SK-N-SH treated with all-trans-retinoic acid at 6 μM for 48 hours (cell line): ENCODE results near the gene FRMD4A.

Source experiments
- ATAC-seq: fragments of 200-7000 bp; cut with Tn5 transposase; 3 replicates; pipeline ENCODE4 v1.9.1; 2020; ENCODE audit warnings: mild to moderate bottlenecking, moderate library complexity
- ARNTL ChIP-seq: fragments of 450-650 bp; formaldehyde crosslinking; IDR thresholded peaks from 2 replicates; pipeline ENCODE4 v1.5.0; 2020; ENCODE audit warnings: low read depth, mild to moderate bottlenecking, moderate library complexity, borderline replicate concordance
- BACH2 ChIP-seq: fragments of 250-450 bp; sonication (Bioruptor Pico); IDR thresholded peaks from 2 replicates; pipeline ENCODE4 v1.9.0; 2021; ENCODE audit warnings: mild to moderate bottlenecking, borderline replicate concordance
- CREB5 ChIP-seq: fragments of 250-450 bp; sonication (Bioruptor Pico); IDR thresholded peaks from 2 replicates; pipeline ENCODE4 v1.5.1; 2020; ENCODE audit warnings: low read depth, mild to moderate bottlenecking, moderate library complexity
- CSDC2 ChIP-seq: fragments of 250-450 bp; sonication (Bioruptor Pico); IDR thresholded peaks from 2 replicates; pipeline ENCODE4 v1.5.0; 2020; ENCODE audit warnings: mild to moderate bottlenecking, moderate library complexity
- ESRRG ChIP-seq: fragments of 250-450 bp; sonication (Bioruptor Pico); IDR thresholded peaks from 2 replicates; pipeline ENCODE4 v1.6.1; 2021; ENCODE audit warnings: mild to moderate bottlenecking
- GLIS3 ChIP-seq: fragments of 250-450 bp; sonication (Bioruptor Pico); IDR thresholded peaks from 2 replicates; pipeline ENCODE4 v1.5.0; 2020; ENCODE audit warnings: mild to moderate bottlenecking, moderate library complexity
- ISL1 ChIP-seq: fragments of 250-450 bp; sonication (Bioruptor Pico); IDR thresholded peaks from 2 replicates; pipeline ENCODE4 v2.1.2; 2022; ENCODE audit warnings: mild to moderate bottlenecking, moderate library complexity
- OSR1 ChIP-seq: fragments of 250-450 bp; sonication (Bioruptor Pico); IDR thresholded peaks from 2 replicates; pipeline ENCODE4 v1.8.0; 2022; ENCODE audit warnings: moderate library complexity, mild to moderate bottlenecking, inconsistent platforms
- PPARA ChIP-seq: fragments of 250-450 bp; sonication (Bioruptor Pico); IDR thresholded peaks from 2 replicates; pipeline ENCODE4 v1.5.0; 2020; ENCODE audit warnings: mild to moderate bottlenecking, borderline replicate concordance
- RARB ChIP-seq: fragments of 250-450 bp; sonication (Bioruptor Pico); IDR thresholded peaks from 2 replicates; pipeline ENCODE4 v1.8.0; 2021; ENCODE audit warnings: mild to moderate bottlenecking, moderate library complexity
- SNAI2 ChIP-seq: fragments of 250-450 bp; sonication (Bioruptor Pico); IDR thresholded peaks from 2 replicates; pipeline ENCODE4 v1.5.0; 2020; ENCODE audit warnings: mild to moderate bottlenecking, moderate library complexity
- TOX ChIP-seq: fragments of 250-450 bp; sonication (Bioruptor Pico); IDR thresholded peaks from 2 replicates; pipeline ENCODE4 v1.8.0; 2021; ENCODE audit warnings: mild to moderate bottlenecking, moderate library complexity, borderline replicate concordance
- ZC3H10 ChIP-seq: fragments of 250-450 bp; sonication (Bioruptor Pico); IDR thresholded peaks from 2 replicates; pipeline ENCODE4 v1.5.1; 2021; ENCODE audit warnings: mild to moderate bottlenecking, moderate library complexity
- ZFP30 ChIP-seq: fragments of 450-650 bp; formaldehyde crosslinking; IDR thresholded peaks from 2 replicates; pipeline ENCODE4 v1.5.0; 2022; ENCODE audit warnings: mild to moderate bottlenecking, moderate library complexity
- ZNF565 ChIP-seq: fragments of 450-650 bp; formaldehyde crosslinking; conservative IDR thresholded peaks from 2 replicates; pipeline ENCODE4 v1.5.0; 2020; ENCODE audit warnings: low read depth, mild to moderate bottlenecking, moderate library complexity
- ZNF70 ChIP-seq: fragments of 450-650 bp; formaldehyde crosslinking; IDR thresholded peaks from 2 replicates; pipeline ENCODE4 v1.5.0; 2020; ENCODE audit warnings: mild to moderate bottlenecking, moderate library complexity
- ZNF8 ChIP-seq: fragments of 450-650 bp; formaldehyde crosslinking; IDR thresholded peaks from 2 replicates; pipeline ENCODE4 v1.5.0; 2020; ENCODE audit warnings: mild to moderate bottlenecking, moderate library complexity
- TF ChIP-seq, protein P1 (sequence below): fragments of 250-450 bp; sonication (Bioruptor Pico); IDR thresholded peaks from 2 replicates; pipeline ENCODE4 v1.5.0; 2020; ENCODE audit warnings: mild to moderate bottlenecking, moderate library complexity
- TF ChIP-seq, protein P2 (sequence below): fragments of 250-450 bp; sonication (Bioruptor Pico); IDR thresholded peaks from 2 replicates; pipeline ENCODE4 v1.8.0; 2020; ENCODE audit warnings: mild to moderate bottlenecking, moderate library complexity, borderline replicate concordance
- TF ChIP-seq, protein P3 (sequence below): fragments of 250-450 bp; sonication (Bioruptor Pico); IDR thresholded peaks from 2 replicates; pipeline ENCODE4 v1.8.0; 2021; ENCODE audit warnings: low read depth, mild to moderate bottlenecking, moderate library complexity, borderline replicate concordance

Gene FRMD4A

GRCh38 chr10:13604357-13605040 is 726.2 kb downstream of the FRMD4A start:
- ATAC-seq = no peak
- TF ChIP-seq ZC3H10 (CRISPR knock-in tag) = no peak

GRCh38 chr10:13597909-13598308 is 732.8 kb downstream of the FRMD4A start:
- ATAC-seq = no peak
- TF ChIP-seq GLIS3 (CRISPR knock-in tag) = no peak
- TF ChIP-seq PPARA (CRISPR knock-in tag) = no peak
- TF ChIP-seq SNAI2 (CRISPR knock-in tag) = no peak
- TF ChIP-seq, protein P1, sequence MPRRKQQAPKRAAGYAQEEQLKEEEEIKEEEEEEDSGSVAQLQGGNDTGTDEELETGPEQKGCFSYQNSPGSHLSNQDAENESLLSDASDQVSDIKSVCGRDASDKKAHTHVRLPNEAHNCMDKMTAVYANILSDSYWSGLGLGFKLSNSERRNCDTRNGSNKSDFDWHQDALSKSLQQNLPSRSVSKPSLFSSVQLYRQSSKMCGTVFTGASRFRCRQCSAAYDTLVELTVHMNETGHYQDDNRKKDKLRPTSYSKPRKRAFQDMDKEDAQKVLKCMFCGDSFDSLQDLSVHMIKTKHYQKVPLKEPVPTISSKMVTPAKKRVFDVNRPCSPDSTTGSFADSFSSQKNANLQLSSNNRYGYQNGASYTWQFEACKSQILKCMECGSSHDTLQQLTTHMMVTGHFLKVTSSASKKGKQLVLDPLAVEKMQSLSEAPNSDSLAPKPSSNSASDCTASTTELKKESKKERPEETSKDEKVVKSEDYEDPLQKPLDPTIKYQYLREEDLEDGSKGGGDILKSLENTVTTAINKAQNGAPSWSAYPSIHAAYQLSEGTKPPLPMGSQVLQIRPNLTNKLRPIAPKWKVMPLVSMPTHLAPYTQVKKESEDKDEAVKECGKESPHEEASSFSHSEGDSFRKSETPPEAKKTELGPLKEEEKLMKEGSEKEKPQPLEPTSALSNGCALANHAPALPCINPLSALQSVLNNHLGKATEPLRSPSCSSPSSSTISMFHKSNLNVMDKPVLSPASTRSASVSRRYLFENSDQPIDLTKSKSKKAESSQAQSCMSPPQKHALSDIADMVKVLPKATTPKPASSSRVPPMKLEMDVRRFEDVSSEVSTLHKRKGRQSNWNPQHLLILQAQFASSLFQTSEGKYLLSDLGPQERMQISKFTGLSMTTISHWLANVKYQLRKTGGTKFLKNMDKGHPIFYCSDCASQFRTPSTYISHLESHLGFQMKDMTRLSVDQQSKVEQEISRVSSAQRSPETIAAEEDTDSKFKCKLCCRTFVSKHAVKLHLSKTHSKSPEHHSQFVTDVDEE (CRISPR knock-in tag) = no peak
- TF ChIP-seq CSDC2 = no peak
- no peak for TF ChIP-seq RARB
- TF ChIP-seq ZC3H10 (CRISPR knock-in tag) = no peak
- TF ChIP-seq TOX (CRISPR knock-in tag) = no peak
- TF ChIP-seq ARNTL = no peak
- TF ChIP-seq ZNF8 = no peak
- TF ChIP-seq, protein P2, sequence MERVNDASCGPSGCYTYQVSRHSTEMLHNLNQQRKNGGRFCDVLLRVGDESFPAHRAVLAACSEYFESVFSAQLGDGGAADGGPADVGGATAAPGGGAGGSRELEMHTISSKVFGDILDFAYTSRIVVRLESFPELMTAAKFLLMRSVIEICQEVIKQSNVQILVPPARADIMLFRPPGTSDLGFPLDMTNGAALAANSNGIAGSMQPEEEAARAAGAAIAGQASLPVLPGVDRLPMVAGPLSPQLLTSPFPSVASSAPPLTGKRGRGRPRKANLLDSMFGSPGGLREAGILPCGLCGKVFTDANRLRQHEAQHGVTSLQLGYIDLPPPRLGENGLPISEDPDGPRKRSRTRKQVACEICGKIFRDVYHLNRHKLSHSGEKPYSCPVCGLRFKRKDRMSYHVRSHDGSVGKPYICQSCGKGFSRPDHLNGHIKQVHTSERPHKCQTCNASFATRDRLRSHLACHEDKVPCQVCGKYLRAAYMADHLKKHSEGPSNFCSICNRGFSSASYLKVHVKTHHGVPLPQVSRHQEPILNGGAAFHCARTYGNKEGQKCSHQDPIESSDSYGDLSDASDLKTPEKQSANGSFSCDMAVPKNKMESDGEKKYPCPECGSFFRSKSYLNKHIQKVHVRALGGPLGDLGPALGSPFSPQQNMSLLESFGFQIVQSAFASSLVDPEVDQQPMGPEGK (CRISPR knock-in tag) = no peak
- no peak for TF ChIP-seq BACH2 (CRISPR knock-in tag)
- TF ChIP-seq CREB5 (CRISPR knock-in tag) = no peak
- TF ChIP-seq OSR1 (CRISPR knock-in tag) = no peak
- TF ChIP-seq ZFP30 (CRISPR knock-in tag) = no peak
- TF ChIP-seq, all 23 proteins: peak for 0

GRCh38 chr10:13594641-13595040 is 736.1 kb downstream of the FRMD4A start:
- ATAC-seq = no peak
- no peak for TF ChIP-seq ZFP30 (CRISPR knock-in tag)
- TF ChIP-seq BACH2 (CRISPR knock-in tag) = no peak
- no peak for TF ChIP-seq ZNF565 (CRISPR knock-in tag)
- no peak for TF ChIP-seq SNAI2 (CRISPR knock-in tag)
- TF ChIP-seq RARB = no peak
- no peak for TF ChIP-seq ZC3H10 (CRISPR knock-in tag)
- TF ChIP-seq GLIS3 (CRISPR knock-in tag) = no peak
- TF ChIP-seq PPARA (CRISPR knock-in tag) = no peak
- TF ChIP-seq ISL1 (CRISPR knock-in tag) = no peak
- no peak for TF ChIP-seq ZNF70 (CRISPR knock-in tag)
- TF ChIP-seq, protein P3, sequence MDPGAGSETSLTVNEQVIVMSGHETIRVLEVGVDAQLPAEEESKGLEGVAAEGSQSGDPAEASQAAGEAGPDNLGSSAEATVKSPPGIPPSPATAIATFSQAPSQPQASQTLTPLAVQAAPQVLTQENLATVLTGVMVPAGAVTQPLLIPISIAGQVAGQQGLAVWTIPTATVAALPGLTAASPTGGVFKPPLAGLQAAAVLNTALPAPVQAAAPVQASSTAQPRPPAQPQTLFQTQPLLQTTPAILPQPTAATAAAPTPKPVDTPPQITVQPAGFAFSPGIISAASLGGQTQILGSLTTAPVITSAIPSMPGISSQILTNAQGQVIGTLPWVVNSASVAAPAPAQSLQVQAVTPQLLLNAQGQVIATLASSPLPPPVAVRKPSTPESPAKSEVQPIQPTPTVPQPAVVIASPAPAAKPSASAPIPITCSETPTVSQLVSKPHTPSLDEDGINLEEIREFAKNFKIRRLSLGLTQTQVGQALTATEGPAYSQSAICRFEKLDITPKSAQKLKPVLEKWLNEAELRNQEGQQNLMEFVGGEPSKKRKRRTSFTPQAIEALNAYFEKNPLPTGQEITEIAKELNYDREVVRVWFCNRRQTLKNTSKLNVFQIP (CRISPR knock-in tag) = no peak
- TF ChIP-seq, protein P2 (CRISPR knock-in tag) = no peak
- TF ChIP-seq ZNF8 = no peak
- no peak for TF ChIP-seq ESRRG (CRISPR knock-in tag)
- TF ChIP-seq CSDC2 = no peak
- no peak for TF ChIP-seq TOX (CRISPR knock-in tag)
- no peak for TF ChIP-seq ARNTL
- no peak for TF ChIP-seq OSR1 (CRISPR knock-in tag)
